DND-41 (cell line): ENCODE results near the gene TGM4.
A peak's percentile ranks its signal among the peaks of the same experiment; 100 is the strongest.

Experiments used
- ATAC-seq: fragments of 200-7000 bp; cut with Tn5 transposase; 3 replicates; pipeline ENCODE4 v1.9.1; 2021; ENCODE audit warnings: low read depth; ENCODE audit not compliant: insufficient read depth
- DNase-seq: peaks from one replicate; pipeline ENCODE4 v3.0.0-alpha.2; 2020
- H2AFZ ChIP-seq: 2 replicates; pipeline ENCODE4 v1.6.0; 2012; ENCODE audit warnings: low read depth, low read length
- H3K27ac ChIP-seq: 2 replicates; pipeline ENCODE4 v1.5.1; 2012; ENCODE audit warnings: low read length, inconsistent platforms
- H3K27me3 ChIP-seq: fragments of 200-600 bp; sonication (generic); 2 replicates; pipeline ENCODE4 v1.6.0; 2012; ENCODE audit warnings: low read length, mild to moderate bottlenecking, inconsistent platforms; ENCODE audit not compliant: insufficient read depth, poor library complexity
- H3K36me3 ChIP-seq: 2 replicates; pipeline ENCODE4 v1.5.1; 2012; ENCODE audit warnings: low read length, inconsistent platforms; ENCODE audit not compliant: insufficient read depth
- H3K4me1 ChIP-seq: 2 replicates; pipeline ENCODE4 v1.5.1; 2012; ENCODE audit warnings: mild to moderate bottlenecking, low read length; ENCODE audit not compliant: insufficient read depth
- H3K4me2 ChIP-seq: 2 replicates; pipeline ENCODE4 v1.6.0; 2012; ENCODE audit warnings: mild to moderate bottlenecking, moderate library complexity, low read length, inconsistent platforms; ENCODE audit not compliant: insufficient read depth
- H3K4me3 ChIP-seq, 2 experiments: fragments of 200-600 bp in 1 of 2; shearing (Covaris generic) in 1 of 2; 2 replicates each; pipeline ENCODE4 v1.5.1; 2012 to 2016; ENCODE audit warnings: inconsistent platforms in 2 of 2, low read length in 2 of 2, mild to moderate bottlenecking in 2 of 2, low read depth in 1 of 2, moderate library complexity in 1 of 2
- H3K79me2 ChIP-seq: 2 replicates; pipeline ENCODE4 v1.6.0; 2012; ENCODE audit warnings: low read length, inconsistent platforms; ENCODE audit not compliant: insufficient read depth
- H3K9ac ChIP-seq: 2 replicates; pipeline ENCODE4 v1.6.0; 2012; ENCODE audit warnings: low read depth, mild to moderate bottlenecking, inconsistent platforms, low read length, moderate library complexity
- H3K9me3 ChIP-seq: 2 replicates; pipeline ENCODE4 v1.5.1; 2012; ENCODE audit warnings: low read length, moderate library complexity, mild to moderate bottlenecking, inconsistent platforms; ENCODE audit not compliant: insufficient read depth, severe bottlenecking
- H4K20me1 ChIP-seq: 2 replicates; pipeline ENCODE4 v1.6.0; 2012; ENCODE audit warnings: low read length; ENCODE audit not compliant: insufficient read depth
- CTCF ChIP-seq: IDR thresholded peaks from 2 replicates; pipeline ENCODE4 v1.5.1; 2012; ENCODE audit warnings: borderline replicate concordance, low read length, moderate library complexity, mild to moderate bottlenecking; ENCODE audit not compliant: poor library complexity, severe bottlenecking; ENCODE audit errors: extremely low read depth
- EZH2 ChIP-seq: IDR thresholded peaks from 3 replicates; pipeline ENCODE4 v1.6.1; 2012; ENCODE audit warnings: borderline replicate concordance, low read depth, mild to moderate bottlenecking, moderate library complexity, low read length, inconsistent platforms; ENCODE audit not compliant: severe bottlenecking

The TGM4 gene

GRCh38 chr3:44931791-44932190, 57.4 kb downstream of the TGM4 start:
- DNase-seq (no peak), ATAC-seq (no peak)
- TF ChIP-seq CTCF: no peak
- Histone ChIP-seq H3K27me3 (no peaks in the 10 kb centered on the region), H3K4me2 (no peak overlapping the region), H3K4me3 (no peak overlapping the region), H3K9me3 (no peaks in the 10 kb centered on the region), H3K27ac (no peak overlapping the region), H3K4me1 (peaks cover 6% of the 10 kb centered on the region; the same call in 1 of the 2 replicates), H2AFZ (no peak overlapping the region), H3K79me2 (no peaks in the 10 kb centered on the region), H4K20me1 (no peaks in the 10 kb centered on the region), H3K36me3 (peaks cover 76% of the 10 kb centered on the region), H3K9ac (no peak overlapping the region)

GRCh38 chr3:44932271-44932670, 57.9 kb downstream of the TGM4 start:
- Histone ChIP-seq H4K20me1 (no peaks in the 10 kb centered on the region), H3K27ac (no peak overlapping the region), H3K4me1 (peaks cover 6% of the 10 kb centered on the region; the same call in 1 of the 2 replicates), H2AFZ (no peak overlapping the region), H3K27me3 (no peaks in the 10 kb centered on the region), H3K79me2 (no peaks in the 10 kb centered on the region), H3K4me3 (no peak overlapping the region), H3K9me3 (no peaks in the 10 kb centered on the region), H3K4me2 (no peak overlapping the region), H3K36me3 (peaks cover 71% of the 10 kb centered on the region), H3K9ac (no peak overlapping the region)
- no peak for ATAC-seq
- no peak for TF ChIP-seq CTCF
- no peak for TF ChIP-seq EZH2
- no peak for DNase-seq

- no peak overlapping the region for H3K4me2 ChIP-seq
- no peaks in the 10 kb centered on the region for H3K27me3 ChIP-seq
- H3K4me3 ChIP-seq: no peak overlapping the region
- no peak overlapping the region for H3K9ac ChIP-seq
- H3K4me1 ChIP-seq: peaks cover 6% of the 10 kb centered on the region; the same call in 1 of the 2 replicates
- TF ChIP-seq CTCF (no peak), EZH2 (no peak)
- ATAC-seq (peak; percentile 56; the same call in 1 of the 3 replicates), DNase-seq (no peak)
- H3K79me2 ChIP-seq: no peaks in the 10 kb centered on the region
- H3K27ac ChIP-seq: peak overlapping the region; percentile 20
- H3K9me3 ChIP-seq: no peaks in the 10 kb centered on the region
- H4K20me1 ChIP-seq: no peaks in the 10 kb centered on the region
- peaks cover 74% of the 10 kb centered on the region for H3K36me3 ChIP-seq
- H2AFZ ChIP-seq: no peak overlapping the region
These were observed 58.9 kb downstream of the TGM4 start for GRCh38 chr3:44932986-44933944.
